Nephron progenitor cell (in vitro differentiated cells): ENCODE measurements around the gene ADAR.

Experiments used
- DNase-seq: peaks from one replicate; pipeline ENCODE4 v3.0.0; 2021
- H3K27ac Mint-ChIP-seq: 2 replicates; pipeline ENCODE4 v1.8.0; 2021; ENCODE audit warnings: mild to moderate bottlenecking, moderate library complexity, mixed read lengths
- H3K27me3 Mint-ChIP-seq: 2 replicates; pipeline ENCODE4 v1.8.0; 2021; ENCODE audit warnings: mild to moderate bottlenecking, low read depth, mixed read lengths; ENCODE audit not compliant: poor library complexity
- H3K36me3 Mint-ChIP-seq: 2 replicates; pipeline ENCODE4 v1.8.0; 2021; ENCODE audit warnings: low read depth, mixed read lengths
- H3K4me1 Mint-ChIP-seq: 2 replicates; pipeline ENCODE4 v1.8.0; 2021; ENCODE audit warnings: mixed read lengths
- H3K4me3 Mint-ChIP-seq: 2 replicates; pipeline ENCODE4 v1.8.0; 2021; ENCODE audit warnings: mild to moderate bottlenecking, moderate library complexity, mixed read lengths
- H3K9me3 Mint-ChIP-seq: 2 replicates; pipeline ENCODE4 v1.8.0; 2021; ENCODE audit warnings: mild to moderate bottlenecking, moderate library complexity, mixed read lengths
- CTCF ChIP-seq: fragments of 200-600 bp; sonication (generic); IDR thresholded peaks from 2 replicates; pipeline ENCODE4 v1.5.0; 2021; ENCODE audit warnings: antibody characterized with exemption

The ADAR gene

GRCh38 chr1:154578058-154578418, 29.9 kb downstream of the ADAR start:
- peaks cover 21% of the 10 kb centered on the region for H3K36me3 Mint-ChIP-seq
- H3K9me3 Mint-ChIP-seq = no peaks in the 10 kb centered on the region
- no peak overlapping the region for H3K4me3 Mint-ChIP-seq
- TF ChIP-seq CTCF = no peak
- H3K27me3 Mint-ChIP-seq = peaks cover 11% of the 10 kb centered on the region
- no peak for DNase-seq
- H3K27ac Mint-ChIP-seq = peak overlapping the region; percentile 95
- peaks cover 29% of the 10 kb centered on the region for H3K4me1 Mint-ChIP-seq

- Mint-ChIP-seq H3K9me3 (no peaks in the 10 kb centered on the region), H3K36me3 (peaks cover 20% of the 10 kb centered on the region), H3K27me3 (peaks cover 11% of the 10 kb centered on the region), H3K4me1 (peaks cover 33% of the 10 kb centered on the region), H3K4me3 (no peak overlapping the region), H3K27ac (peak overlapping the region; percentile 95)
- no peak for DNase-seq
- TF ChIP-seq CTCF = no peak
Measured at GRCh38 chr1:154577346-154578057, 30.5 kb downstream of the ADAR start.

- H3K27me3 Mint-ChIP-seq = peaks cover 14% of the 10 kb centered on the region
- H3K4me1 Mint-ChIP-seq = peaks cover 38% of the 10 kb centered on the region
- no peaks in the 10 kb centered on the region for H3K9me3 Mint-ChIP-seq
- no peak for DNase-seq
- peak overlapping the region; percentile 22 for H3K27ac Mint-ChIP-seq
- no peak for TF ChIP-seq CTCF
- H3K4me3 Mint-ChIP-seq = no peak overlapping the region
- H3K36me3 Mint-ChIP-seq = peaks cover 9% of the 10 kb centered on the region
Measured at GRCh38 chr1:154575951-154576566, 31.9 kb downstream of the ADAR start.

GRCh38 chr1:154575147-154575927, 32.6 kb downstream of the ADAR start:
- no peak for TF ChIP-seq CTCF
- Mint-ChIP-seq H3K9me3 (no peaks in the 10 kb centered on the region), H3K4me3 (no peak overlapping the region), H3K36me3 (peaks cover 5% of the 10 kb centered on the region), H3K27me3 (peaks cover 16% of the 10 kb centered on the region), H3K4me1 (peaks cover 38% of the 10 kb centered on the region), H3K27ac (peak overlapping the region; percentile 22)
- no peak for DNase-seq

- no peak for DNase-seq
- peaks cover 4% of the 10 kb centered on the region for H3K36me3 Mint-ChIP-seq
Measured at GRCh38 chr1:154574716-154575115, 33.3 kb downstream of the ADAR start.

More at GRCh38 chr1:154574716-154575115, 33.3 kb downstream of the ADAR start:
- H3K27ac Mint-ChIP-seq = peak overlapping the region; percentile 0
- no peak for TF ChIP-seq CTCF
- H3K27me3 Mint-ChIP-seq = peaks cover 21% of the 10 kb centered on the region
- H3K4me3 Mint-ChIP-seq = no peak overlapping the region
- no peaks in the 10 kb centered on the region for H3K9me3 Mint-ChIP-seq
- H3K4me1 Mint-ChIP-seq = peaks cover 38% of the 10 kb centered on the region
